ENCODE results near the gene ERBB4.
"Not testable (repeated sequence)": the region's sequence is repeated elsewhere in the genome, so short reads cannot be mapped to it uniquely, and the experiment has no call there.

ERBB4 gene

GRCh38 chr2:212223696-212224095 lies 314.9 kb downstream of the ERBB4 start:
- no peak for DNase-seq (ENCODE audit: low spot score)

- no peak for DNase-seq (ENCODE audit: low spot score)
Observed at GRCh38 chr2:212213191-212213590, 325.4 kb downstream of the ERBB4 start.

DNA sequence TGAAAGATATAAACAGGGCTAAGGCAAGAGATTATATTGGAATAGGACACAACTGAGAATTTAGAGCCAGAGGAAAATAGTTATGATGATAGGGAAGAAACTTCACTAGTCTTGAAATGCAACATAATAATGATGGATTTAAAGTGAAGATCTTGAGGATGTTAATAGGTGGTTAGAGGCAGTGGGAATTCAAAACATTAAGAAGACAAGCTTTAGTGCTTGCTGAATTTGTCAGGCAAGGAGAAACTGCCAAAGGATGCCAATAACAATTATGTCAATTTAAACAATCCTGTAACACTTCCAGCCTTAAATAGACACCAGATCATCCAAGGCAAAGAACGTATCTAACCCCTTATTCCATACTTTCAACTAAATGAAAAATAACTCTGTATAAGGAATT lies 330.1 kb downstream of the ERBB4 start:
- DNase-seq (ENCODE audit: low spot score) = no peak

- DNase-seq (ENCODE audit: low spot score) = no peak
Observed at GRCh38 chr2:212197776-212198175, 340.8 kb downstream of the ERBB4 start.

GRCh38 chr2:212195626-212196025 lies 343.0 kb downstream of the ERBB4 start:
- no peak for DNase-seq (ENCODE audit: low spot score)

GRCh38 chr2:212194396-212194795 lies 344.2 kb downstream of the ERBB4 start:
- DNase-seq (ENCODE audit: low spot score) = no peak

- DNase-seq (ENCODE audit: low spot score) = no peak
Observed at GRCh38 chr2:212193803-212194202, 344.8 kb downstream of the ERBB4 start.

DNA sequence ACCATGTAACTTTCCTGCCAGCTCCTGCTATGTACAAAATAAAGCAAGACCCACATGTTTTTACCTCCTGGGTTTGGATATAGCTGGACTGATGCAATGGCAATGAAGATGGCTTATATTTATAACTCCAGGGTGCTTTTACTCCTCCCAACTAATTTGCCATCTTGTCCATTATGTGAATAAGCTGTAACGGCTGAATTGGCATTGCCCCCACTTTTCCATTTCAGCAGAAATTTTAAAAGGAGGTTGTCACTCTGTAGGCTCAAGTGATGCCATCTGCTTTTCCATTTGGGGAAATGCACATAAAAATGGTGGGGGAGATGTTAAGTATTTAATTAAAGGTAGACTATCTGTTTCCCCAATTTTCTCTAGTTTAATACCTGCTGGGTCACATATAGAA lies 345.5 kb downstream of the ERBB4 start:
- DNase-seq (ENCODE audit: low spot score) = no peak

- not testable (repeated sequence) for DNase-seq (ENCODE audit: low spot score)
Observed at GRCh38 chr2:212191438-212191837, 347.2 kb downstream of the ERBB4 start.

- DNase-seq (ENCODE audit: low spot score) = no peak
Observed at GRCh38 chr2:212186166-212186565, 352.4 kb downstream of the ERBB4 start.

DNA sequence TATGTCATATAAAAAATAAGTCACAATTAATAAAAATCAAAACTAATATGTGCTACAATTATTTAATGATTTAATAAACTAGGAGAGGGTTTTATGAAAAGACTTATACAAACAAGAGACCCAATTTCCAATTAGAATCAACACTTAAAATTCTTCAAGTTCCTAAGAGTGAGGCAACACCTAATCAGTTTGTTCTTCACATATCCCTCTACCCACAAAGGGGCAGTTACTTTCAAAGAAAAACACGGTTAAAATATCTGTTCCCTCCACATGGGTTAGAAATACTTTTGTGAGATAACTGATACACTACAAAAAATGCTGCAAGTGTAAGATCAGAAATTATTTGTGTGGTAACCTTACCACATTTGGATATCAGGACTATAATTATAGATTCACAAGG lies 357.0 kb downstream of the ERBB4 start:
- DNase-seq (ENCODE audit: low spot score) = no peak

DNA sequence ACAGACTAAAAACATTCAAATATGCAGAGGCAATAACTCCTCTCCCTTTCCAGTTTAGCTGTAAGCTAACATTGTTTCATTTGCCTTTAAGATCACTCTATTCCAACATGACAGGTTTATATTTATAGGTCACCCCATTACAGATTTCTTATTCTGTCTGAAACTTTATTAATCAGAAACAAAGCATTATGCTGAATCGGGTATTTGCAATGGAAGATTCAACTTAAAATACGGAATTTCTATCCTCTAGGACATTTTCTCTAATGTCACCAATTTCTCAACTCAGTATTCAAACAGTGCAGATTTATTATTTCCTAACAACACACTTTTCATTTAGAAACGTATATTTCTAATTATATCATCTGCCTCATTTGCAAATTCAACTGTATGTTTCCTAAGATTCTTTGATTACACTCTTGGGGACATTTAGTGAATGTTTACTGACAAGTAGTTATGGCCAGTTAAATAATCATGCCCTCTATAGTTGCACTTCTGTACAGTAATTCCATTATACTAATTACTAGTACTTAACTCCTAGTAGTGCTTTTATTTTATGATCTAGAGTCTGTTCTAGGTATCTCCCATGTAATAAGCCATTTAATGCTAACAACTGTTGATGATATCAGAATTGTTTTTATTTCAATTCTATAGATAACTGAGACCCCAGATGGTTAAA lies 358.1 kb downstream of the ERBB4 start:
- no peak for DNase-seq (ENCODE audit: low spot score)

DNA sequence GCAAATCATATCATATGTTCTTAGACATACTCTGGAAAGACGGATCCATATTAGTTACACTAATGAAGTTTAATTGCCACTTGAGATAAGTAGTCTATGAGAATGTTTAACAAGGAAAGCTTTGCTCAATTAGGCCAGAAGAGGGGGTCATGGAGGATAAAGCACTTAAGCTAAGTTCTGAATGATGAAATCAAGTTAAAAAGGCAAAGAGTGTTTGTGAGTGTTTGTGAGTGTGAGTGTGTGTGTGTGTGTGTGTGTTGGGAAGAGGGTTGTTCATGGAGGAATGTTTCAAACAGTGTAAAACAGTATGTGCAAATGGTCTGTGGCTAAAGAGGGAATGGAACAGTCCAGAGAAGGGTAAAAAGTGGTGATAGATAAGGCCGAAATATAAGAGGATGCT lies 360.9 kb downstream of the ERBB4 start:
- no peak for DNase-seq (ENCODE audit: low spot score)

- DNase-seq (ENCODE audit: low spot score) = no peak
Observed at GRCh38 chr2:212176151-212176550, 362.5 kb downstream of the ERBB4 start.

GRCh38 chr2:212173756-212174510 lies 364.7 kb downstream of the ERBB4 start:
- DNase-seq (ENCODE audit: low spot score) = no peak

DNA sequence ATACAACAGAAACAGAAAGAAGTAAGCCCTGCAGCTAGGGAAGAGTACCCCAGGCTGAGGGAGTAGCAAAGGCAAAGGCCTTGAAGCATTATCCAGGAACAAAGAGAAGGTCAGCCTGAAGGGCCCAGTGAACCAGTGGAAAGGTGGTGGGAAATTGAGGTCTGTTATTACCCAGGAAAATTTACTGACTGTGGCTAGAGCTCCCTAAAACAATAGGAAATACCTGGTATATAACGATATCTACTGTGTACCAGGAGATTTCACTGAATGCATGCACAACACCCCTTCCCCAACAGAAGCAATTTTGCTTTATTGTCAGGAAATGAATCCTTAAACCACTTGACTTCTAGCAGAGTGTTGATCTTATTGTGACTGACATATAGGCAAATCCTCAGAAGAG lies 365.3 kb downstream of the ERBB4 start:
- DNase-seq (ENCODE audit: low spot score) = no peak

DNA sequence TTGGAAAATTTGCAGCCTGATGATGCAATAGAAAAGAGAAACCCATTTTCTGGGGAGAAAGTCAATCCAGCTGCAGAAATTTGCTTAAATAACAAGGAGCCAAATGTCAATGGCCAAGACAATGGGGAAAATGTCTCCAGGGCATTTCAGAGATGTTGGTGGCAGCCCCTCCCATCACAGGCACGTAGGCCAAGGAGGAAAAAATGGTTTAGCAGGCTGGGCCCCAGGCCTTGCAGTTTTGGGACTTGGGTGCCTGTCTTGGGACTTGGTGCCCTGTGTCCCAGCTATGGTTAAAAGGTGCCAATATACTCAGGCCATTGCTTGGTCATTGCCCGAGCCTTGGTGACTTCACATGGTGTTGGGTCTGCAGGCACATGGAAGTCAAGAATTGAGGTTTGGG lies 368.2 kb downstream of the ERBB4 start:
- no peak for DNase-seq (ENCODE audit: low spot score)

DNA sequence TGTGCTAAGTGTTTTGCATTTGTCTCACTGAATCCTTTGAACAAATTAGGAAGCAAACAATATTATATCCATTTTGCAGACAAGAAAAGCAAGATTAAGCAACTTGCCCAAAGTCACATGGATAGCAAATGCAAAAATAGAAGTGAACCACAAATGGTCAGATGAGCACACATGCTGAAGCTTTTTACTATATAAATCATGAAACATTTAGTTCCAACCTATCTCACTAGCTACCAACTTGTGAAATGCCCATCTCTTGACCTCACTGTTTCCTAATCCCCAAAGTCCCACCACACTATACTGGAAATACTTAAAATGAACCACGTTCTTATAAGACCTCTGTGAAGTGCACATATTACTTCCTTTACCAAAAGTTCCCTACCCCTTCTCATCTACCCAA lies 380.5 kb downstream of the ERBB4 start:
- no peak for DNase-seq (ENCODE audit: low spot score)

- DNase-seq (ENCODE audit: low spot score) = peak; percentile 7
Observed at GRCh38 chr2:212157012-212157411, 381.6 kb downstream of the ERBB4 start.

DNA sequence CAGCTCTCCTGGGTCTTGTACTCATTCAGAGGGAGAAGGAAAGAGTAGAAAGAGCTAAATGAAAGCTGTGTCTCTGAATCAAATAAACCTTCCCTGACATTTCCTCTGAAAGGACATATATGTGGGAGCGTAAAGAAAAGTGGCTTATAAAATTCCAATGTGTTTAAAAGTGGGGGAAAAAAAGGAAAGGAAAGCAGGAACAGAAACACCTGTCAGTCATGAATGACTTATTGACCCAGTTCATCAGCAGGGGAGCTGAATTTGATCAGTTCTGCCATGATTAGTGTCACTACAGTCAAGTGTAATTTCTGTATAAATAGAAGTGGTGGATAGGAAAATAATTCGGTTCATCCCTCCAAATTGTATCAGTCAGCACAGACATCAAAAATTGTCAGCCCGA lies 382.5 kb downstream of the ERBB4 start:
- DNase-seq (ENCODE audit: low spot score) = no peak

DNA sequence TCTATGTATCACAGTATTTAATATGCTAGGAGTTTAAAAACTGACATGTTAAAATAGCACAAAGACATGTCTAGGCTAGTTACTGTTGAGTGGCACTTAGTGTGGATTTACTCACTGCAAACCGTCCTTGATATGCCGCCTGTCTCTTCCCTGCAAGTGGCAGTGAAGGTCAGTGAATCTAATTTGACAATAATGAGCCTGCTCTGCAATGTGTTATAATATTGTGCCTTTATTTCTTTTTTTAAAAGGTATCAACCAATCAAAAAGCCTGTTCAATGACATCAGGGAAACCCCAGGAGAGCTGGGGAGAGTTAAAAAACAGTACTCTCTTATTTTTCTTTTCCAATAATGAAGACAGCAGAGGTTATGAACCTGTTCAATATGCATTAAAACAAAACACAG lies 384.1 kb downstream of the ERBB4 start:
- no peak for DNase-seq (ENCODE audit: low spot score)

- DNase-seq (ENCODE audit: low spot score) = no peak
Observed at GRCh38 chr2:212153923-212154322, 384.7 kb downstream of the ERBB4 start.

GRCh38 chr2:212147921-212148513 lies 390.6 kb downstream of the ERBB4 start:
- peak; percentile 10 for DNase-seq (ENCODE audit: low spot score)
